GM12872 (cell line): Measurements from ENCODE around the gene TMEM44.

ENCODE experiments used
- CTCF ChIP-seq: IDR thresholded peaks from 3 replicates; pipeline ENCODE4 v1.5.1; 2011; ENCODE audit warnings: low read depth, mild to moderate bottlenecking, low read length, moderate library complexity; ENCODE audit not compliant: insufficient read depth

The TMEM44 gene

GRCh38 chr3:194574639-194575483 lies 58.4 kb downstream of the TMEM44 start:
- no peak for TF ChIP-seq CTCF

- peak; percentile 79 for TF ChIP-seq CTCF
Measured at GRCh38 chr3:194573680-194574437, 59.4 kb downstream of the TMEM44 start.

GRCh38 chr3:194572944-194573491 lies 60.2 kb downstream of the TMEM44 start:
- no peak for TF ChIP-seq CTCF

GRCh38 chr3:194572143-194572789 lies 61.0 kb downstream of the TMEM44 start:
- TF ChIP-seq CTCF = no peak

GRCh38 chr3:194571491-194572142 lies 61.6 kb downstream of the TMEM44 start:
- no peak for TF ChIP-seq CTCF

GRCh38 chr3:194570898-194571297 lies 62.3 kb downstream of the TMEM44 start:
- no peak for TF ChIP-seq CTCF
